Stimulated activated naive CD4-positive, alpha-beta T cell (primary cell): ENCODE measurements around the gene SRRM4.
"Not testable (repeated sequence)": the region's sequence is repeated elsewhere in the genome, so short reads cannot be mapped to it uniquely, and the experiment has no call there.

Experiments used
- DNase-seq, 6 experiments: peaks; one replicate each; lab custom pipeline; 2025; lab: John Stamatoyannopoulos, UW

SRRM4 gene

DNA sequence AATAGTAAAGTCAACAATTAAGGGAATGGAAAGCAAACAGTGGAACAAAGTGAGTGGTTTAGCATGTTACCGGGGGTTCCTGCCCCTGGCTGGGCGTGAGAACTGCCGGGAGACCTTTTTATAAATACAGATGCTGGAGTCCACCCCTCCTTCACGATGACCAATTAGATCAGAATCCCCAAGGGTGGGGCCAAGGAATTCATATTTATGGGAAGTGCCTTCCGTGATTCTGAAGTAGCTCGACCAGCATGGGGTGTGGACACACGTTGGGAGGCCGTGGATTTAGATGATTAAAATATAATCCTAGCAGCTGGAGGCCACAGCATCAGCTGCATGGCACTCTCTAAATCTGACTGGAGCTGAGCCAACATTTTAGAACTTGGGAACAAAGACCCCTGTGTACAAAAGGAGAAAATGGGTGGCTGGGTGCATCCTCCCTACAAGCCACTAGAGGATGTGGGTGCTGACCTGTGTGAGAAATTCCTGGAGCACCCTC is 87.9 kb downstream of the SRRM4 start:
- DNase-seq = no peak

DNA sequence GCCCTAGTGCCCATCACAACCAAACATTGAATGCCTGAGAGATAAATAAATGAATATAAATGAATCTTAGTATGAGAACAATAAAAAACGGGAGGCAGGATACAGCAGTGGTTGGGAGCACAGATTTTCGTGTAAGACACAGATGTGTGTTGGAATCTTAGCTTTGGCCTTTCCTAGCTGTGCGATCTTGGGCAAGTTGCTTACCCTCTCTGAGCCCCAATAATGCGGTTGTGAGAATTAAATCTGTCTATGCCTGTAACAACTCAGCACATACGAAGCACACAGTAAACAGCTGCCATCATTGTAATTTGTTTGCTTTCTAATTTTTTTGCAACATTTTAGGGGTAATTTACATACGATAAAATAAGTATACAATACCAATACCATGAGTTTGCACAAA is 89.8 kb downstream of the SRRM4 start:
- no peak for DNase-seq

DNA sequence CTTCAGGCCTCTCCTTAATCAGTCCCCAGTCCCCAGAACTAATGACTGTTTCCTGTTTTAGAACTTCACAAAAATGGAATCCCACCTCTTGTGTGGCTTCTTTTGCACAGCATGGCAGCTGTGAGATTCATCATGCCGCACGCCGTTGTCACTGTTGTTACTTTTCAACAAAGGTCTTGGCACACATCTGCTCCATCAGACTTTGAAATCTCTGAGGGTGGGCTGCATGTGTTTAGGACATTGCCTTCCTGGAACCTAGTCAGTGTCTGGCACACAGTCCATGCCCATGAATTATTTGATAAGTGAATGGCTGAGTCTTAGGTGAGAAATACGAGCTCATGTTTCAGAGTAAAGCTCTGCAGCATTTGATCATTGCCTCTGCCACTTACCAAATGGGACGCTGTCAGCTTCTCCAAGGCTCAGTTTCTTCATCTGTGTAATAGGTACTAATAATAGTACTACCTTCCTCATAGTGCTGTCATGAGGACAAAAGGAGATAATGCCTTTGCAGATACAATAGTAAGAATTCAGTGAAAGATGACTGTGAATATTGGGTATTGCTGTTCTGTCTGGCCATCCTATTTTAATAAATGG is 90.4 kb downstream of the SRRM4 start:
- DNase-seq = no peak

DNA sequence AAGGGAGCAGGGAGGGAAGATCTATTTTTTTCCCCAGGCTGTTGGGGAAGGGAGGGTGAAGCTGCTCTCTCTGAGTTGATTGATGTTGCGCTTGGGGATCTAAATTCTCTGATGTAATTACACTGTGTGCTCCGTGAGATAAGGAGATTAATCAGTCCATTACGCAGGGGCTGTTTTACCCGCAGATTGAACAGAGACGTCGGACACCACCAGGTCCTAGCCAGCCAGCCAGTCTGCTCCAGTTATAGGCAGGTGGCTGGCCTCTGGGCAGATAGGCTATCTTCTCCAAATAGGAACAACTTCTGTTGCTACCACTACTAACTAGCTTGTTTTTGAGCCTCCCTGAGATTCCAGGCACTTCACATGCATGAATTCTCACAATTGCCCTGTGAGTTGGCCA is 91.1 kb downstream of the SRRM4 start:
- no peak for DNase-seq

DNA sequence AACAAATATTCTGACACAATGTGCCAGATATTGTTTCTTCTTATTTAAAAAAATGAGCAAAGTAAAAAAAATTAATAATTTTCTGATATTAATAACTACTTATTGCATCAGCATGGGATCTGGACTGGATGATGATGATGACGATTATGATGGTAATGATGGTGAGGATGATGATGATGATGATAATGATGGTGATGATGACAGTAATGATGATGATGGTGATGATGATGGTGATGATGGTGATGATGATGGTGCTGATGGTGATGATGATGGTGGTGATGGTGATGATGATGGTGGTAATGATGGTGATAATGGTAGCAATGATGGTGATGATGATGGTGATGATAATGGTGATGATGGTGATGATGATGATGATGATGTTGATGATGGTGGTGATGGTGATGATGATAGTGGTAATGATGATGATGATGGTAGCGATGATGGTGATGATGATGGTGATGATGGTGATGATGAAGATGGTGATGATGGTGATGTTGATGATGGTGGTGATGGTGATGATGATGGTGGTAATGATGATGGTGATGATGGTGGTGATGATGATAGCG is 94.0 kb downstream of the SRRM4 start:
- no peak for DNase-seq

DNA sequence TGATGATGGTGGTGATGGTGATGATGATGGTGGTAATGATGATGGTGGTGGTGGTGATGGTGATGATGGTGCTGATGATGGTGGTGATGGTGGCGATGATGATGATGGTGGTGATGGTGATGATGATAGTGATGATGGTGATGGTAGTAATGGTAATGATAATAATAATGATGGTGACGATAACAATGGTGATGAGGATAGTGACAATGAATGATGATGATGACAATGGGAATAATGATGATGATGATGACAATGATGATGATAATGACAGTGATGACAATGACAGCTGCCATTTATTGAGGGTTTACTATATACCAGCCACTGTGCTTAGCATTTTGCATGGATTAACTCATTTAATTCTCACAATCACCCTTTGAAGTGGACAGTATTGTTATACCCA is 94.6 kb downstream of the SRRM4 start:
- no peak for DNase-seq

DNA sequence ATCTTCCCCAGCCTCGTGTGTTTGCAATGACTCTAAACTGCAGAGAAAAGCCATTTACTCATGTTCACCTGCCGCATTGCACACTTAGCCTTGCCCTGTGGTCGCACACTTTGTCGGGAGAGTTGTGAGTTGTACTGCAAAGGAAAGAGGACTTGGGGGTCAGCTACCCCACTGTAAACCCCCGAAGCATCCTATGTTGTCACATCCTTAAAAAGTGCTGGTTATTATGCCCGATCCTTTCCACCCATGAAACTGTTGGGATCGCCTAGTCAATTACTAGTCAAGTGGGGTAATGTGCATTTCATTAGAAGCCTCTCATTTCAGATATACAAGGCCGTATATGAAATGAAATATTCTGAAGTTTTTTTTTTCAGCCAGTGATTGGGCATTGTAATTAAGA is 98.2 kb downstream of the SRRM4 start:
- no peak for DNase-seq

DNA sequence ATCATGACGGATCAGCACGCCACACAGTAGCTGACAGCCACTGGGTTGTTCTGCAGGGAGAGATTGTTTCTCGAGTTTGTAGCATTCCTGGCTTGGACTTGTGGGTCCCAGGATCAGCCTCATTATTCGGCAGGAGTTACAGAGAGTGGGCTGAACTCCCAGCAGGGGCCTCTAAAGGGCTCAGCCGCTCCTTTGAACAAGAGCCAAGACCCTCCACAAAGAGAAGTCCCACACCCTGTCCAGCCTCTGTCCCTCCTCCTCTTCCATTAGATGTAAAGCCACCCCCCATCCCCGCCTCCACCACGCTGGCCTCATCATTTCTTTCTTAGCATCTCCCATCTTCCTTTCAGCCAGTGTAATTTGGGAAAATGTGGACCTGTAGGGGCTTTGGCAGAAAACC is 100.7 kb downstream of the SRRM4 start:
- DNase-seq = no peak

DNA sequence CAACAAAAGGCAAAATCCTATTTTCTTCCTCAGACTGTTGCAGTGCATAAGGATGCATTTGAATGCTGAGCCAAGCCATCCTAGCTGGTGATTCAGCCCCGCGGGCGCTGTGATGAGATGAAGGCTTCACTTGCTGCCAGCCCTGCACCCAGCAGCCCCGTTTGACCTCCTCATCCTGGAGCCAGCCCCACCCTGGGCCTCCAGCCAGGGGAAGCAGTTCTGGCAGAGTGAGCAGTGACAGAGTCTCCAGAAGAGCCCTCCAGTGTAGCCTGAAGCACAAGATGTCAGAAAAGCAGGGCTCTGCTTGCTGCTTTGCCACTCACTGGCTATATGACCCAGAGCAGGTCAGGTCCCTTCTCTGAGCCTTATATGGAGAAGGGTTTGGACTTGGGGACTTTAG is 101.2 kb downstream of the SRRM4 start:
- DNase-seq = no peak

DNA sequence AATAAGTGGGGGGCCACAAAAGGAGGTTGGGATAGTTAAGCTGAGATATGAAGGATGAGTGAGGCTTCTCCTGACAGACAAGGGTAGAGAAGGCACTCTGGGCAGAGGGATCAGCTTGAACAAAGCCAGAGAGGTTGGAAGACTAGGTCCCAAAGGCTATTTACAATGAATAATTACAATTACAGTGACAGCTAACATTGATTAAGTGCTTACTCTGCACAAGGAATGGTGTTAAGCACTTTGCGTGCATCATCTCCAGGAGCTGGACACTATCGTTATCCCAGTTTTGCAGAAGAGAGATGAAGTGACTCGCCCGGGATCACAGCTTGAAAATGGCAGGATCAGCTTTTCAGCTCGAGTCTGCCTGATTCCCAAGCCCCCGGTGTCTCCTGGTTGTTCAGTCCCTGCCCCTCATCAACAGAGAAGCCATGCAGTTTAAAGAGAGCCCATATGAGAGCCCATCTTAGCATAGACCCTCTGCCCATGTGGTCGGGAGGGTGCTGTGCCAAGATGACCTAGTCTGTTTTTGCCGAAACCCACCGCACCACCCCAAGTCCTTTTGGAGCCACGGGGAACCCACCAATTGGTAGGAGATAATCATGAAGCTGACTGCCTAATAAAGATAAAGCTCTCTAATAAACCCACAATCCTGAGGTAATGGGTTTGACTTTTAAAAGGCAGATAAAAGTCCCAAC is 107.5 kb downstream of the SRRM4 start:
- DNase-seq = no peak

DNA sequence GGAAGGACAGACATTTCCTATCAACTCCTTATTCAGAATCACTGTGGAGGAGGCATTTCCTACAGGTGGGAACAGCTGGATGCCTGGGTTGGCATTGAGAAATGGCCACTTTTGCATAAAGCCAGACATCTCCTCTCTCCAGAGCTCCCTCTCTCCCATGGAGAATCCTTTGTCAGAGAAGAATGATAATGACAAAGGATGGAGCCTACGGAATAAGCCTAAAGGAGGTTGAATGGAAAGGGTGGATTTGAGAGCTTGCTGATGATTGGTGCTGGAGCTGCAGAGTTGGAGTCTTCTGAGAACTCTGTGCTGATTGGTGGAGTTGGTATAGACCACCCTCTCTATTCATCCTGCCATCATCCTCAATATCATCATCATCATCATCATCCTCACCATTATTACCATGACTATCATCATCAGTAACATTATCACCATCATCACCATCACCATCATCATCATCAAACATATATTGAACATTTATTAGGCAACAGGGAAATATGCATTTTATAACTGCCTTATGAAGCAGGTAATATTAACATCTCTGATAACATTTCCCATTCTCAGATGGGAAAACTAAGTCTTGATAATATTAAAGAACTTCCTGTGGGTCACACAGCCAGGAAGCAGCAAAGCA is 108.2 kb downstream of the SRRM4 start:
- no peak for DNase-seq

DNA sequence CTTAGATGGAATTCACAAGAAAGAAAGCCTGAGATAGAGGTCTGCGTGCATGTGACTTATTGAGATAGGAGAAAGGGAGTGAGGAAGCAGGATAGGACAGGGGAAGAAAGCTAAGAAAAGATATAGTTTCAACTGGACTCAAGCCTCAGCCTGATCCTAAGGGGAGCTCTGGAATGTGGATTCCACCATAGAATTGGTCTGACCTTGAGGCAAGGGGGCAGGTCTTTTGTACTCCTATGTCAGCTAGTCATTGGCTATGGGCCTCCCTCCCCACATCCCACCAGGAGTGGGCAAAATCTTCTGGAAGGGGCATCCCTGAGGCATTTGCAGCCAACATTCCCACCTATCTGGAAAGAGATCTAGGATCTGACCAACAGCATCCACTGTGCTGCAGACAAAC is 108.9 kb downstream of the SRRM4 start:
- no peak for DNase-seq

DNA sequence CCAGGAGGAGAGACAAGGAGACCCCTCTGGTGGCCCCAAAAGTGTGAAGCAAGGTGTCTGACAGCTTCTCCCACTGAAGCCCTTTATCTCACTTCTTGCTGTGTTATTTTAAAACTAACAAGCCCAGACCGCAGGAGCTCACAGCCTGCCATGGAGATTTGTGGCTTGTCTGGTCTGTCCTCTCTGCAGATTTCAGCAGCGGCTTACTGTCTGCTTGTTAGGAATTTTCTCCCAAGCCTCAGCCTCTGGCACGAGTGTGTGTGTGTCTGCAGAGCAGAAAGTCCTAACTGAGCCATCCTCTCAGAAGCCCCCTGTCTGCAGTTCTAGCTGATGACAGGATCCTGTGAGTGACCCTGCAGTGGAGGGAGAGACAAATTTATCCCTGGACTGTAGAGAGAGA is 109.5 kb downstream of the SRRM4 start:
- no peak for DNase-seq

DNA sequence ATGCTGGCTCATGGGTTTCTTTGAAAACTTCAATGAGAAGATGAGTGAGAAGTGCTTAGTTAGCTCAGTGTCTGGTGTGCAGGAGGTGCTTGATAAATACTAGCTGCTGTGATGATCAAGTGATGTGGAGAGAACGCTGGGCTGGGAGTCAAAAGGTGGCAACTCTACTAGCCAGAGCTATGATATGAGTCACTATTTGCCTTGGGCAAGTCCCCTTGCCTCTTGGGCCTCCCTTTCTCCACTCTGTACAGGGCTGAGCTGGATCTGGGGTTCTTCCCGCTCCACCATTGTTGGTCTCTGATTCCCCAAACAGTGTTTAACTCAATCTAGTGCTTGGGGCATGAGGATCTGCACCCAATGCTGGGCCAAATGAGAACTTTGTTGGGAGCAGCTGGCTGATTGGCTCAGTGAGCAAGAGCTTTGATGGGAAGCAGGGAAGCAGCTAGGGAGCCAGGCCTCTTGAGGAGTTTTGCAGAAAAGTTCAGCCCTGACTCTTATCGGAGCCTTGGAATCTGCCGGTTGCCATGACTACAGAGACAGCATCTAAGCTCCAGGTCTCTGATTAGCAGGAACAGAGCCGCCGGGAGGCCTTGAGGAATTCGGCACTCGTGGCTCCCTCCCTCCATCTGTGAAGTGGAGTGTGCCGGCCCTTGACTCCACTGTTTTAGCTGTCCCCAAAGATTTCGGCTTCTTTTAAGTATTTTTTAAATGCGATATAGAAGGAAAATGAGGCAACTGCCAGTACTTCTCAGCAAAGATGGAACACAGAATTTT is 115.3 kb downstream of the SRRM4 start:
- DNase-seq = no peak

DNA sequence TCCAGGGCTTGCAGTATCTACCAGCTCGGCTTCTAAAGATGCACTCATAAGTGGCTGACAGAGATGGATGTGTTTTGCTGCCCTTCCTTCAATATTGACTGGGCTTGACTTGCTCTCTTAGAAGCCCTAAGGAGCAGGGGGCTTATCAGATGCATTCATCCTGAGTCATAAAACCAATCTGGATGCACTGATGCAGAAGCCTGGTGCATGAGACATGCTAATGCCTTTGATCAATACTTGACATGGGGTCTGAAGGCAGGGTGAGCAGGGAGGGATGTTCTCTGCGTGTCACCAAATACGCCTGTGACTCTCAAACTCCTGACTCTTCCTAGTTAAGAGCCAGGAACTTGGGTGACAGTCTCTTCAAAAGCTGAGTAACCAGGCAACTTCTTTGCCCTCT is 119.6 kb downstream of the SRRM4 start:
- no peak for DNase-seq

DNA sequence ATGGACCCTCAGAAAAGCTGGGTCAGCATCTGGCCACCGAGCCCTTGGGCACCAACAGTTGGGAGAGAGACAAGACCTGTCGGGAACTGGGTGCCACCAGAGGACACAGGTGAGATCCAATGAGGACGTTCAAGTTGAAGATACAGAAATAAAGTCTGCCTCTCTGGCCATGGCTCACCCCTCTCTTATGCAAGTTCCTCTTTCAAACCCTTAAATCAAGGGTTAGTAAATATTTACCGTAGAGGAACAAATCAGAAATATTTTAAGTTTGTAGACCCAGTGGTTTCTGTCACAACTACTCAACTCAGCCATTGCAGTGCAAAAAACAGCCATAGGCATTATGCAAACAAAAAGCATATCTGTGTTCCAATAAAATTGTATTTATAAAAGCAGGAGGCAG is 120.9 kb downstream of the SRRM4 start:
- no peak for DNase-seq

DNA sequence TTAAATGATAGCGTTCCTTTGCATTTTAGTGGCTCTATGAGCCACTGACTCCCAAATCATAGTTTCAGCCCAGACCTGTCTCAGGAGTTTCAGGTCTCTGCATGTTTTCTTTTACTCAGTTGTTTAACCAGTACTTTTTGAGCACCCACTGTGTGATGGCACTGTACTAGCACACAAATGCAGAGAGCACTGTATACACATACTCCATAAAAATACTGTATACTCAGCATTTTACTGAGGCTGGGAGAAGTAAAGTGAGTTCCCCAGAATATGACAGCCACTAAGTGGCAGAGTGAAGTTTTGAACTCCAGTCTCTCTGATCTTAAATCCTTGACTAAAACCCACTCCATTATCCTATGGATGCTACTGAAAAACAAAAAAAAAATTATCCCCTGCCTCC is 121.4 kb downstream of the SRRM4 start:
- no peak for DNase-seq

DNA sequence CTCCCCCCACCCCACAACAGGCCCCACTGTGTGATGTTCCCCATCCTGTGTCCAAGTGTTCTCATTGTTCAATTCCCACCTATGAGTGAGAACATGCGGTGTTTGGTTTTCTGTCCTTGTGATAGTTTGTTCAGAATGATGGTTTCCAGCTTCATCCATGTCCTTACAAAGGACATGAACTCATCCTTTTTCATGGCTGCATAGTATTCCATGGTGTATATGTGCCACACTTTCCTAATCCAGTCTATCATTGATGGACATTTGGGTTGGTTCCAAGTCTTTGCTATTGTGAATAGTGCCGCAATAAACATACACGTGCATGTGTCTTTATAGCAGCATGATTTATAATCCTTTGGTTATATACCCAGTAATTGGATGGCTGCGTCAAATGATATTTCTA is 123.6 kb downstream of the SRRM4 start:
- DNase-seq = not testable (repeated sequence)

DNA sequence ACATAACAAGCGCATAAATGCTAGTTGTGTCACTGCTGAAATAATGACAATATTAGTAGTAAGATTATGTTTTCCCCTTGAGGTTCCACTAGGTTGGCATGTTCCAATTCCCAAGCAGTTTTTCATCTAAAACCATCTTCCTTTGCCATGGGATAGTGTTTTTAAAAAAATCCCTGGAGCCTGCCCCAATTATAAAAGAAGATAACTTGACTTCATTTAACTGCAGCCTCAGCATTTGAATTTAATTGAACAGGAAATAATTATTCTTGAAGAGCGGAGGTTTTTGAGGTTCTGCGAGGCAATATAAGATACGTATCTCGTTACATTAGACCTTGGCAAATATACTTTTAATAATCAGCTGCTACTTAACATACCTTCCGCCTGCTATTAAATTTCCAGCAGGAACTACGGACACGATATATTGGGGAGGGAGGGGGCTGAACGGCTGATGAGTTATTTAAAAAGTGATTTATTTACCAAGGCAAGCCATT is 132.2 kb downstream of the SRRM4 start:
- DNase-seq = no peak

DNA sequence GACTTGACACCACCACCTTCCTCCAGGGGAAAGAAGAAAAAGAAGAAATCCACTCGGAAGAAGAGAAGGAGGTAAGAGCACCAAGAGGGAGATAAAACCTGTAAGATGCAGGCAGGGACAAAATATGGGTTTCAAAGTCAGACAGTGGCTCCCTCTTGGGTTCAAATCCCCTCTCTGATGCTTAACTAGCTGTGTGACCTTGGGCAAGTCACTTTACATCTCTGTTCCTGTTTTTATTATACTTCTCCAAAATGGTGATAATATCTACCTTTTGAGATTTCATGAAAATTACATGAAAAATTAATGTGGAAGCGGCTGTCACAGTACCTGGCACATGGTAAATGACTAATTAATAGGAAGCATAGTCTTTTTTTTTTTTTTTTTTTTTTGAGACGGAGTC is 133.0 kb downstream of the SRRM4 start:
- no peak for DNase-seq

DNA sequence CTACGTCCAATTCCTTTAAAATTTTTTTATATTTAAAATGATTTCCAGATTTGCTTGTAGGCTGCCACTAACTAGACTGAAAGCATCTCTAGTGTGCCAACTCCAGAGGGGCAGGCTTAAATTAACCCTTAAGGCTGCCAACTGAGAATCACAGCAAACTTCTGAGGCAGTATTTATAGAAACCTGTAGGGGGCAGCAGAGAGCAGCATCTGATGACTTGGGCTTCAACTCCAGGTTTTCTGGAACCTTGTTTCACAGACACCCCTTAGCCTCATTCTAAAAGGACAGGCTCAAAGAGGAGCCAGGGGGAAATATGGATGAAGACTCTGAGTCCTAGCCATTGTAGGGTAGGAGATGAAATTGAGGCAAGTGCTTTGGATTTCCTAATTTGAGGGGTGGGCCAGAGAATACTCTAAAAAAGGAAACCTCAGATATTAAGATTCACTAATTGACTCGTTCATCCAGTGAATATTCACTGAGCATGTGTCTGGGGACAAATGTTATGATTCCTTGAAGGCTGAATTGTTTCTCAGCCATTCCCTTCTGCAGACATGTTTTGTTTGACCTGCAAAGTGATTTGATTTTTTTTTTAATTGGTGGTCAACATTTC is 134.1 kb downstream of the SRRM4 start:
- DNase-seq = peak in 1 of 6 experiments; percentile 8

DNA sequence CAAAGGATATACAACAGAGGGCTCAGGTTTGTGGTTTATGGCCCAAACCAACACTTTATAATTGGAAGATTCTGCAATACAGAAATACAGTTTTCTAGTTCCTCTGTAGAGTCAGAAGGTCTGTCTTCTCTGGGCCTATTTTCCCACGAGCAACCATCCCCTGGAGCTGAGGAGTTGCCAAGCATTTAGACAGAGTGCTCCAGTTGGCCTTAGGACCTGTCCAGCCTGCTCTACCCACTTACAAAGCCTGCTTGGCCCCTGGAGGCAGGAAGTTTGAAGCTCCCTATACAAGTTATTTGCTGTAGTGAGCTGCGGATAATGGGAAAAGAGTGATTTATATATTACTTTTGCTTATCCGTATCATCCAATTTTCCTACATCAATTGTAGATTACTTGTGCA is 136.6 kb downstream of the SRRM4 start:
- no peak for DNase-seq
